Measurements from ENCODE around the gene MADD. TPM values are rescaled to one million over a fixed set of nuclear protein-coding genes. Genes with fewer than 3 reads are reported as not detected.

Gene MADD
- total and polyA plus RNA-seq, 10 of the 15 experiments (the other 5 are each of a cell fraction or from before 2014, with no cell fraction given), result 0.47 to 35.4 (median 17.6) TPM

DNA sequence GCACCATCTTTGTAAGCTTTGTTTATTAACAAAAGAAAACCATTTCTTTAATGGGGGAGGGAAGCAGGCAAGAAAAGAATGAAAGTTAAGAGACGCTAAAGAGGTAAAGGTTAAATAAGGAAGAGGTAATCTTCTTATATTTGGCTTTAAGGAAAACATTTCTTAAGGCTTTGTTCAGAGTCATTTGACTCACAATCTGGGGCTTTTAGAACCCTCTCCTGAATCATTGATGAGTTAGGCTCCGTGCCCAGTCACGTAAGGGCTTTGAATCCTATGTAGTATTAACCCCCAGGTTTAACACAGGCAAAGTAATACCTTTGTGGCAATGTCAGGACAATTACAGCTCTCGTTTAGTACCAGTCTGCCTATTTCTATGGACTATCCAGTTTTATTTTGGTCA lies 26.1 kb downstream of the MADD start:
- Histone ChIP-seq H3K4me2 (ENCODE audit: control insufficient read depth, insufficient read depth) (no peak overlapping the region), H3K9me3 (replicated peaks; ENCODE audit: control insufficient read depth, insufficient read depth, low read length) (no peaks in the 10 kb centered on the region; the same call in 2 of the 3 replicates), H3K36me3 (ENCODE audit: control insufficient read depth in 2 of 2, insufficient read depth in 2 of 2, low read length in 1 of 2) (peaks cover 8 to 26% of the 10 kb centered on the region in 2 experiments), H3K9ac (ENCODE audit: control insufficient read depth, insufficient read depth, low read length) (no peak overlapping the region), H3K27me3 (replicated peaks in 1 of 2; ENCODE audit: control insufficient read depth in 2 of 2, insufficient read depth in 2 of 2, low read length in 1 of 2) (no peaks in the 10 kb centered on the region), H3K4me1 (ENCODE audit: control insufficient read depth, insufficient read depth, low read length) (no peaks in the 10 kb centered on the region), H3K27ac (ENCODE audit: control insufficient read depth, insufficient read depth) (no peak overlapping the region), H4K20me1 (ENCODE audit: control insufficient read depth, insufficient read depth) (no peaks in the 10 kb centered on the region), H2AFZ (ENCODE audit: control insufficient read depth, low read depth, low read length) (no peak overlapping the region), H3K4me3 (no peak overlapping the region), H3K79me2 (ENCODE audit: control insufficient read depth, insufficient read depth, low read length) (no peaks in the 10 kb centered on the region)
- in situ Hi-C loops (cut with MboI) (no loop called here), intact Hi-C loops (cut with micrococcal nuclease; ENCODE audit: unreplicated experiment) (no loop called here)
- BruUV-seq (replicated peaks), result no TSS peak
- no peak for ATAC-seq
- SMC1A ChIA-PET (ENCODE audit: uncharacterized antibody, unreplicated experiment), result no interaction called here
- FAIRE-seq, result no peak
- DNase-seq (ENCODE audit: low read depth, low spot score), result no peak
- 94% methylated on average over 4 of the region's 4 CpGs for WGBS (ENCODE audit: insufficient coverage, insufficient replicate concordance, low lambda C conversion rate, missing lambda C conversion rate)
- CTCF ChIA-PET, result no interaction called here
- no peak for TF ChIP-seq CHD1 (IDR thresholded peaks at IDR 0.05; ENCODE audit: low read depth, low read length)
- TF ChIP-seq KDM1A (IDR thresholded peaks at IDR 0.05; ENCODE audit: borderline replicate concordance), result no peak
- POLR2A ChIA-PET, result interaction anchor here (0.5 kb wide), 1 partner anchor 242 kb away, joined by 3 read pairs; no protein-coding TSS in a partner anchor
- RAD21 ChIA-PET (ENCODE audit: unreplicated experiment), result interaction anchor here (0.5 to 0.6 kb wide), 2 partner anchors 24 to 59 kb away, joined by 3 to 4 read pairs; no protein-coding TSS in a partner anchor

DNA sequence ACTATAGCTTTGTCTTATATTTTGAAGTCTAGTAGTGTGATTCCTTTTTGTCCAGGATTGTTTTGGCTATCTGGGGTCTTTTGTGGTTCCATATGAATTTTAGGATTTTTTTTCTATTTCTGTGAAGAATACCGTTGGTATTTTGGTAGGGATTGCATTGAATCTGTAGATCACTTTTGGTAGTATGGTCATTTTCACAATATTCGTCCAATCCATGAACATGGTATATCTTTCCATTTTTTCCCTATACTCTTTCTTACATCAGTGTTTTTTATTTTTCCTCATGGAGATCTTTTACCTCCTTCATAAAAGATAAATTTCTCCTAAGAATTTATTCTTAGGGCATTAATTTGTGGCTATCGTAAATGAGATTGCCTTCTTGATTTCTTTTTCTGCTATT lies 29.1 kb downstream of the MADD start:
- no peak overlapping the region for H3K4me3 ChIP-seq
- no peaks in the 10 kb centered on the region for H3K4me1 ChIP-seq (ENCODE audit: control insufficient read depth, insufficient read depth, low read length)
- intact Hi-C loops (cut with micrococcal nuclease; ENCODE audit: unreplicated experiment), result no loop called here
- H3K9me3 ChIP-seq (replicated peaks; ENCODE audit: control insufficient read depth, insufficient read depth, low read length), result no peaks in the 10 kb centered on the region; the same call in none of the 3 replicates
- H3K36me3 ChIP-seq (ENCODE audit: control insufficient read depth in 2 of 2, insufficient read depth in 2 of 2, low read length in 1 of 2), result peaks cover 0 to 20% of the 10 kb centered on the region in 2 experiments; a peak in 2 of 4 replicates
- ChIA-PET POLR2A (no interaction called here), SMC1A (ENCODE audit: uncharacterized antibody, unreplicated experiment) (interaction anchor here (1.1 kb wide), 1 partner anchor 22 kb away, joined by 3 read pairs; no protein-coding TSS in a partner anchor), CTCF (interaction anchor here (1.2 kb wide), 1 partner anchor 137 kb away, joined by 3 read pairs; no protein-coding TSS in a partner anchor), RAD21 (ENCODE audit: unreplicated experiment) (no interaction called here)
- H3K4me2 ChIP-seq (ENCODE audit: control insufficient read depth, insufficient read depth), result no peak overlapping the region
- TF ChIP-seq SREBF1 (IDR thresholded peaks at IDR 0.05; ENCODE audit: low read length) (no peak), SRF (IDR thresholded peaks at IDR 0.05; ENCODE audit: low read depth in 2 of 2, low read length in 2 of 2) (no peak), ZNF274 (IDR thresholded peaks at IDR 0.05; ENCODE audit: insufficient read depth, insufficient read length) (no peak)
- TF ChIP-seq, protein P1, sequence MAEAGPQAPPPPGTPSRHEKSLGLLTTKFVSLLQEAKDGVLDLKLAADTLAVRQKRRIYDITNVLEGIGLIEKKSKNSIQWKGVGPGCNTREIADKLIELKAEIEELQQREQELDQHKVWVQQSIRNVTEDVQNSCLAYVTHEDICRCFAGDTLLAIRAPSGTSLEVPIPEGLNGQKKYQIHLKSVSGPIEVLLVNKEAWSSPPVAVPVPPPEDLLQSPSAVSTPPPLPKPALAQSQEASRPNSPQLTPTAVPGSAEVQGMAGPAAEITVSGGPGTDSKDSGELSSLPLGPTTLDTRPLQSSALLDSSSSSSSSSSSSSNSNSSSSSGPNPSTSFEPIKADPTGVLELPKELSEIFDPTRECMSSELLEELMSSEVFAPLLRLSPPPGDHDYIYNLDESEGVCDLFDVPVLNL (IDR thresholded peaks at IDR 0.05; ENCODE audit: low read depth, low read length), result no peak
- WGBS (ENCODE audit: insufficient coverage, insufficient replicate concordance, low lambda C conversion rate, missing lambda C conversion rate), result 96% methylated on average over 3 of the region's 3 CpGs
- in situ Hi-C loops (cut with MboI), result no loop called here
- no peak overlapping the region for H2AFZ ChIP-seq (ENCODE audit: control insufficient read depth, low read depth, low read length)
- FAIRE-seq (no peak), DNase-seq (ENCODE audit: low read depth, low spot score) (no peak), ATAC-seq (no peak)
- H3K9ac ChIP-seq (ENCODE audit: control insufficient read depth, insufficient read depth, low read length), result no peak overlapping the region
- BruUV-seq (replicated peaks), result no TSS peak
- H4K20me1 ChIP-seq (ENCODE audit: control insufficient read depth, insufficient read depth), result no peaks in the 10 kb centered on the region
- no peaks in the 10 kb centered on the region for H3K79me2 ChIP-seq (ENCODE audit: control insufficient read depth, insufficient read depth, low read length)
- no peak overlapping the region for H3K27ac ChIP-seq (ENCODE audit: control insufficient read depth, insufficient read depth)
- no peaks in the 10 kb centered on the region for H3K27me3 ChIP-seq (replicated peaks in 1 of 2; ENCODE audit: control insufficient read depth in 2 of 2, insufficient read depth in 2 of 2, low read length in 1 of 2)

Data from GM12878 (cell line).